ENCODE data around the gene TSPAN18.

Gene TSPAN18

DNA sequence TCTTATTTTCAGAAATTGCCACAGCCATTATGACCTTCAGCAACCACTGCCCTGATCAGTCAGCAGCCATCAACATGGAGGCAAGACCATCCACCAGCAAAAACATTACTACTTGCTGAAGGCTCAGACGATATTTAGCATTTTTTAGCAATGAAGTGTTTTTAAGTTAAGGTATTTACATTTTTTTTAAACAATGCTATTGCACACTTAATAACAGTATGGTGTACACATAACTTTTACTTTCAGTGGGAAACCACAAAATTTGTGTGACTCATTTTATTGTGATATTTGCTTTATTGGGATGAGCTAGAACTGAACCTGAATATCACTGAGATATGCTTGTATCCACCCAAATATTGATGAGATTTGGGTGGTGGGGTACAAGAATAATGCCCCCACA, 110.9 kb downstream of the TSPAN18 start:
- no peaks in the 10 kb centered on the region for H3K27me3 ChIP-seq (replicated peaks; ENCODE audit: control insufficient read depth, insufficient read depth, low read length)
- no peaks in the 10 kb centered on the region for H3K36me3 ChIP-seq (ENCODE audit: control insufficient read depth, insufficient read depth, low read length)
- no peak overlapping the region for H3K4me3 ChIP-seq (replicated peaks; ENCODE audit: low read depth, low read length)
- DNase-seq (ENCODE audit: extremely low read depth, insufficient read length) = no peak
- TF ChIP-seq, protein P1, sequence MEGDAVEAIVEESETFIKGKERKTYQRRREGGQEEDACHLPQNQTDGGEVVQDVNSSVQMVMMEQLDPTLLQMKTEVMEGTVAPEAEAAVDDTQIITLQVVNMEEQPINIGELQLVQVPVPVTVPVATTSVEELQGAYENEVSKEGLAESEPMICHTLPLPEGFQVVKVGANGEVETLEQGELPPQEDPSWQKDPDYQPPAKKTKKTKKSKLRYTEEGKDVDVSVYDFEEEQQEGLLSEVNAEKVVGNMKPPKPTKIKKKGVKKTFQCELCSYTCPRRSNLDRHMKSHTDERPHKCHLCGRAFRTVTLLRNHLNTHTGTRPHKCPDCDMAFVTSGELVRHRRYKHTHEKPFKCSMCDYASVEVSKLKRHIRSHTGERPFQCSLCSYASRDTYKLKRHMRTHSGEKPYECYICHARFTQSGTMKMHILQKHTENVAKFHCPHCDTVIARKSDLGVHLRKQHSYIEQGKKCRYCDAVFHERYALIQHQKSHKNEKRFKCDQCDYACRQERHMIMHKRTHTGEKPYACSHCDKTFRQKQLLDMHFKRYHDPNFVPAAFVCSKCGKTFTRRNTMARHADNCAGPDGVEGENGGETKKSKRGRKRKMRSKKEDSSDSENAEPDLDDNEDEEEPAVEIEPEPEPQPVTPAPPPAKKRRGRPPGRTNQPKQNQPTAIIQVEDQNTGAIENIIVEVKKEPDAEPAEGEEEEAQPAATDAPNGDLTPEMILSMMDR (IDR thresholded peaks at IDR 0.05; ENCODE audit: insufficient read depth, low read length, poor library complexity, severe bottlenecking) = no peak

DNA sequence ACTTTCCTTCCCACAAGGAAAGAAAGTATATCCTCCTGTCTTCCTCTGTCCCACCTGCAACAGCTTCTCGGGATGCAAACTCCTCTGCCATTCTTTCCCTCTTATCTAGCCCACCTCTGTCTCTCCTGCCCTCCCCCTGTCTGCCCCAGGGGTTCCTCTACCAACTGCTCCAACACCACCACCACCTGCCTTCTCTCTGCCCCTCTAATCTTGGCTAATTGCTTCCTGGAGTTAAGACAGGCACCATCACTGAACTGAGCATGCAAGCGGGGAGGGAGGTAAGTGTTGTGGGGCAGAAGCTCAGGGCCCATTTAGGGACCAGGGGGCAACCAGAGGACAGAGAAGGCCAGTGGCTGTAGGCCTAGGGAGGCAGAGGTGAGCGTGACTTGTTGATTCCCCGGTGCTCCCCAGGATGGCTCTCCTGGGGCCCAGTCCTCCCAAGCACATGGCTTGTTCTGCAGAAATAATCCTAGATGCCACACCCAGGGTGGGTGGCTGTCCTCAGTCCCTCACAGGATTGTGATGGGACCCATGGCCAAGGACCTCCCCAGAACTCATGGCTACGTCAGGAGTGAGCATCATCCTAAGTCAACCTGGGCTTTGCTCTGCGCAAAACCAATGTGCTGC, 112.8 kb downstream of the TSPAN18 start:
- Histone ChIP-seq H3K4me3 (replicated peaks; ENCODE audit: low read depth, low read length) (no peak overlapping the region), H3K36me3 (ENCODE audit: control insufficient read depth, insufficient read depth, low read length) (no peaks in the 10 kb centered on the region), H3K27me3 (replicated peaks; ENCODE audit: control insufficient read depth, insufficient read depth, low read length) (no peaks in the 10 kb centered on the region)
- TF ChIP-seq, protein P1 (IDR thresholded peaks at IDR 0.05; ENCODE audit: insufficient read depth, low read length, poor library complexity, severe bottlenecking) = no peak
- no peak for DNase-seq (ENCODE audit: extremely low read depth, insufficient read length)

DNA sequence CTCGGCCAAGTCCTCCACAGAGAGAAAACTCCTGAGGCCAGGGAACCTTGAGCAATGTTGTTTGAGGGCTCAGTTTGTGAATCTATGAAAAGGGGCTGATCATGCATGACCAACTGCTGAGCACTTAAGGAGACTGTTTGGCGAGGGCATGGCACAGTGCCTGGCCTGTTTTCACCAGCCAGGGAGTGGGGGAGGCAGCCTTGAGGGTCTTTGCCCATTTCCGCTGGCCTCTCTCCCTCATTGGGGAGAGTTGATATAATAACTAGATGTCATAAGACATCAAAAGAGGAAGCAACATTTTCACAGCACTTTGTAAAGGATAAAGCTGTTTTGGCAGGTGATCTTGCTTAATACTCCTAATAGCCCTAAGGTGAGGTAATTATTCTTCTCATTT, 113.3 kb downstream of the TSPAN18 start:
- no peak for DNase-seq (ENCODE audit: extremely low read depth, insufficient read length)
- Histone ChIP-seq H3K4me3 (replicated peaks; ENCODE audit: low read depth, low read length) (no peak overlapping the region), H3K36me3 (ENCODE audit: control insufficient read depth, insufficient read depth, low read length) (no peaks in the 10 kb centered on the region), H3K27me3 (replicated peaks; ENCODE audit: control insufficient read depth, insufficient read depth, low read length) (no peaks in the 10 kb centered on the region)
- TF ChIP-seq, protein P1 (IDR thresholded peaks at IDR 0.05; ENCODE audit: insufficient read depth, low read length, poor library complexity, severe bottlenecking) = no peak

DNA sequence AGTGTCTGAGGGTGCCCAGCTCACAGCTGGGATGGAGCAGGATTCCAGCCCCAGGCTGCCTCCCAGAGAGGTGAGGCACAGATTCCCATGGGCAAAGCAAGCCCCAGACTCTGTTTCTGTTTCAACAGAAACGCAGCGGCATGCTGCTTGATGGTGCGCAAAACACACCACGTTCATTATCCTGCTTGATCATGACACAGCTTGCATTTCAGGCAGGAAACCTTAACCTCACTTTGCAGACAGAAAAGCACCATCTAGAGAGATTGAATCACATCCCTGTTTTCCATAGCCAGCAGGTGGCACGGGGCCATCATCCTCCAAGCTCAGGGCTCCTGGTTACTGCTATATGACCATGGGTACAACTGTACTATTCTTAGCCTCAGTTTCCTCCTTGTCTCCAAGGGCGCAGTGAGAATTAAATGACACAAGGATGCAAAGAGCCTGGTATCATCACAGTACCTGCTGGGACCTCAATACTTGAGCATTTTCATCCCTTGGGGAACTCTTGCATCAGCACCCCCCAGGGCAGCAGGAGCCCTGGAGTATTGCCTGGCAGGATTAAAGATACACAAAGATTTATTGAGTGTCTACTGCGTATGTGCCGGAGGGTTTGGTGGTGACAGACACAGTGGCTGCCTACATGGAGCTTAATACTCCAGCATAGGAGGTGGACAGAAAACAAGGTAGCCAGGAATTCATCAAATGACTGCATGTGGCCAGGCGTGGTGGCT, 113.9 kb downstream of the TSPAN18 start:
- Histone ChIP-seq H3K36me3 (ENCODE audit: control insufficient read depth, insufficient read depth, low read length) (no peaks in the 10 kb centered on the region), H3K27me3 (replicated peaks; ENCODE audit: control insufficient read depth, insufficient read depth, low read length) (no peaks in the 10 kb centered on the region), H3K4me3 (replicated peaks; ENCODE audit: low read depth, low read length) (no peak overlapping the region)
- TF ChIP-seq, protein P1 (IDR thresholded peaks at IDR 0.05; ENCODE audit: insufficient read depth, low read length, poor library complexity, severe bottlenecking) = no peak
- no peak for DNase-seq (ENCODE audit: extremely low read depth, insufficient read length)

DNA sequence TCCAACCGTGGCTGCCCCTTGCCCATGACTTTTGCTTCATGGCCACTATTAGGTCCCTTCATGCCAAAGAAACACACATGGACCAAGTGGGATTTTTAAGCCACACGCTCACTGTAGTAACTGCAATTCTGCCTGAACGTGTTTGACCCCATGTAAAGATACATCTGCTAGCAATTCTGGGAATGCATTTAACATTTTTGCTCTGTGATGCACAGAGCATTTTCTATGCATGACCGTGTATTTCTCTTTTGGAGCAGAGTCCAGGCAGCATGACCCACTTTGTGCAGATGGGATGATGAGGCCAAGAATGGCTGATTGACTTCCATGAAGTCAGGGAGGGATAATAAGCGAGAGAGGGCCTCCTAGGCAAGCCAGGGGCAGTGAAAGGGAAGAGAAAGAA, 115.5 kb downstream of the TSPAN18 start:
- no peak overlapping the region for H3K4me3 ChIP-seq (replicated peaks; ENCODE audit: low read depth, low read length)
- no peaks in the 10 kb centered on the region for H3K36me3 ChIP-seq (ENCODE audit: control insufficient read depth, insufficient read depth, low read length)
- H3K27me3 ChIP-seq (replicated peaks; ENCODE audit: control insufficient read depth, insufficient read depth, low read length) = no peaks in the 10 kb centered on the region
- no peak for DNase-seq (ENCODE audit: extremely low read depth, insufficient read length)
- TF ChIP-seq, protein P1 (IDR thresholded peaks at IDR 0.05; ENCODE audit: insufficient read depth, low read length, poor library complexity, severe bottlenecking) = no peak

Measured in GM06990 (cell line).